Fibroblast of lung (primary cell): ENCODE data around the gene ARHGEF19. TPM values are rescaled to one million over a fixed set of nuclear protein-coding genes. Genes with fewer than 3 reads are reported as not detected.
"Not testable (repeated sequence)": the region's sequence is repeated elsewhere in the genome, so short reads cannot be mapped to it uniquely, and the experiment has no call there.

ENCODE experiments used
- DNase-seq, 2 donors: peaks; one replicate each; pipeline versions ENCODE4 v3.0.0 to v3.0.0-alpha.2; 2010; ENCODE audit warnings: low read depth in 2 of 2
- H2AFZ ChIP-seq: 2 replicates; pipeline ENCODE4 v1.5.1; 2012; ENCODE audit warnings: low read length, control low read depth, inconsistent platforms
- H3K27ac ChIP-seq: 2 replicates; pipeline ENCODE4 v1.5.1; 2011; ENCODE audit warnings: low read length, control low read depth; ENCODE audit not compliant: insufficient read depth
- H3K27me3 ChIP-seq: 2 replicates; pipeline ENCODE4 v1.5.1; 2011; ENCODE audit warnings: mild to moderate bottlenecking, low read length; ENCODE audit not compliant: control insufficient read depth, insufficient read depth
- H3K36me3 ChIP-seq: 2 replicates; pipeline ENCODE4 v1.5.1; 2011; ENCODE audit warnings: low read length; ENCODE audit not compliant: control insufficient read depth, insufficient read depth
- H3K4me1 ChIP-seq: 2 replicates; pipeline ENCODE4 v1.5.1; 2011; ENCODE audit warnings: low read length; ENCODE audit not compliant: control insufficient read depth, insufficient read depth; ENCODE audit errors: extremely low read depth
- H3K4me2 ChIP-seq: 2 replicates; pipeline ENCODE4 v1.5.1; 2011; ENCODE audit warnings: low read length, control low read depth; ENCODE audit not compliant: insufficient read depth; ENCODE audit errors: extremely low read depth
- H3K4me3 ChIP-seq, 4 experiments: fragments of 200-600 bp in 1 of 4; sonication (generic) in 1 of 4; replicated peaks in 1 of 4; 2 replicates each; pipeline ENCODE4 v1.5.1; 2011 to 2016; ENCODE audit warnings: low read length in 4 of 4, low read depth in 3 of 4, mild to moderate bottlenecking in 3 of 4, control low read depth in 2 of 4, inconsistent platforms in 1 of 4, mixed read lengths in 1 of 4; ENCODE audit not compliant: insufficient read depth in 1 of 4; ENCODE audit errors: control extremely low read depth in 1 of 4
- H3K79me2 ChIP-seq: 2 replicates; pipeline ENCODE4 v1.5.1; 2012; ENCODE audit warnings: mild to moderate bottlenecking, low read length, inconsistent platforms; ENCODE audit not compliant: control insufficient read depth, insufficient read depth
- H3K9ac ChIP-seq: 2 replicates; pipeline ENCODE4 v1.5.1; 2011; ENCODE audit warnings: mild to moderate bottlenecking, low read length, control low read depth; ENCODE audit not compliant: insufficient read depth
- H3K9me3 ChIP-seq: 2 replicates; pipeline ENCODE4 v1.5.1; 2012; ENCODE audit warnings: low read depth, low read length; ENCODE audit not compliant: control insufficient read depth, insufficient read depth
- H4K20me1 ChIP-seq: 2 replicates; pipeline ENCODE4 v1.5.1; 2011; ENCODE audit warnings: low read length; ENCODE audit not compliant: control insufficient read depth, insufficient read depth; ENCODE audit errors: extremely low read depth
- EZH2 ChIP-seq: IDR thresholded peaks from 2 replicates; pipeline ENCODE4 v1.5.1; 2012; ENCODE audit warnings: low read length, control low read depth, mild to moderate bottlenecking; ENCODE audit errors: missing control alignments
- polyA plus RNA-seq, 2 donors: library from polyadenylated mRNA; depleted of rRNA in 1 of 2; stranded (reverse) in 1 of 2; unstranded in 1 of 2; fragments of >200 nt; gene quantifications; 2 replicates each; pipeline ENCODE4 v1.2.1, GENCODE V29; 2011 to 2012; ENCODE audit warnings: missing spikeins in 1 of 2
- total RNA-seq: library from RNA; depleted of rRNA; stranded (reverse); fragments of >200 nt; gene quantifications from 2 replicates; pipeline ENCODE4 v1.2.1, GENCODE V29; 2014
- TF ChIP-seq, protein P1 (sequence below), 2 donors: IDR thresholded peaks in 1 of 2; conservative IDR thresholded peaks in 1 of 2; 1 replicate in 1 of 2; 2 replicates in 1 of 2; pipeline ENCODE4 v1.5.1; 2011 to 2012; ENCODE audit warnings: low read length in 2 of 2, control low read depth in 1 of 2, inconsistent platforms in 1 of 2, low read depth in 1 of 2, mild to moderate bottlenecking in 1 of 2

Gene ARHGEF19
- total and polyA plus RNA-seq, 2 donors (not counting 1 experiment from before 2014, with no cell fraction given), result 3.3 TPM

DNA sequence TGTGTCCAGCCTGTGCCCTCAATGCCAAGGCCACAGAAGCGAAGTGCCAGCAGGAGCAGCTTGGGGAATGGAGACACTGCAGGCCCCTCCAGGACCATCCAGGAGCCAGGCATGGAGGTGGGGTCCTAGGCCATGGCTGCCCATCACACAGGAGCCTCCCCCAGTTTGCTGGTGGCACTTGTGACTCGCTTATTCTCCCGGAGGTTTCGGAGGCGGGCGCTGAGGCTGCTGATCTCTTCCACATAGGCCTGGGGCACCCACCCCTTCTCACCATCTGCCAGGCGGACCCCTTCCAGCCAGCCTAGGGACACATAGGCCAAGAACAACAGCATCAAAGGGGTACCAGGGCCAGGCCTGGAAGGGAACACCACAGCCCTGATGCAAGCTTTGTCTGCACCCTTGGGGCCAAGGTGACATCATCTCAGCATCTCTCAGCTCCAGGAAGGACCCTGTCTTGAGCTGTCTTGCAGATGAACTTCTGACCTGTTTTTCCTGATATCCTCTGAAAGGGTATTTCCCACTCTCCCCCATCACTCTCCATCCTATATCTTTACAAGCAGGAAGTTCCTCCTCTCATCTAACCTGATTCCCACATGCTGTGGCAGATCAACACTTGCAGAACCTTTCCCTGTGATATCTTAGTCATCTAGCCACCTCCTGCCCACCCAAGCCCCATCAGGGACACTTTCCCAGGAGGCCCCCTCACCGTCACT, 13.9 kb downstream of the ARHGEF19 start:
- no peaks in the 10 kb centered on the region for H3K79me2 ChIP-seq
- H3K9me3 ChIP-seq, result no peaks in the 10 kb centered on the region
- no peaks in the 10 kb centered on the region for H3K36me3 ChIP-seq
- H3K4me2 ChIP-seq, result no peak overlapping the region
- no peaks in the 10 kb centered on the region for H3K27me3 ChIP-seq
- H3K4me3 ChIP-seq, result no peak overlapping the region
- no peak overlapping the region for H3K9ac ChIP-seq
- H2AFZ ChIP-seq, result no peak overlapping the region
- no peaks in the 10 kb centered on the region for H3K4me1 ChIP-seq
- H4K20me1 ChIP-seq, result no peaks in the 10 kb centered on the region
- H3K27ac ChIP-seq, result no peak overlapping the region
- no peak for TF ChIP-seq EZH2
- TF ChIP-seq, protein P1, sequence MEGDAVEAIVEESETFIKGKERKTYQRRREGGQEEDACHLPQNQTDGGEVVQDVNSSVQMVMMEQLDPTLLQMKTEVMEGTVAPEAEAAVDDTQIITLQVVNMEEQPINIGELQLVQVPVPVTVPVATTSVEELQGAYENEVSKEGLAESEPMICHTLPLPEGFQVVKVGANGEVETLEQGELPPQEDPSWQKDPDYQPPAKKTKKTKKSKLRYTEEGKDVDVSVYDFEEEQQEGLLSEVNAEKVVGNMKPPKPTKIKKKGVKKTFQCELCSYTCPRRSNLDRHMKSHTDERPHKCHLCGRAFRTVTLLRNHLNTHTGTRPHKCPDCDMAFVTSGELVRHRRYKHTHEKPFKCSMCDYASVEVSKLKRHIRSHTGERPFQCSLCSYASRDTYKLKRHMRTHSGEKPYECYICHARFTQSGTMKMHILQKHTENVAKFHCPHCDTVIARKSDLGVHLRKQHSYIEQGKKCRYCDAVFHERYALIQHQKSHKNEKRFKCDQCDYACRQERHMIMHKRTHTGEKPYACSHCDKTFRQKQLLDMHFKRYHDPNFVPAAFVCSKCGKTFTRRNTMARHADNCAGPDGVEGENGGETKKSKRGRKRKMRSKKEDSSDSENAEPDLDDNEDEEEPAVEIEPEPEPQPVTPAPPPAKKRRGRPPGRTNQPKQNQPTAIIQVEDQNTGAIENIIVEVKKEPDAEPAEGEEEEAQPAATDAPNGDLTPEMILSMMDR (conservative IDR thresholded peaks at IDR 0.05 in 1 of 2, IDR thresholded peaks at IDR 0.05 in 1 of 2; ENCODE audit: low read depth in 1 of 2, low read length in 2 of 2), result no peak
- DNase-seq, result no peak

DNA sequence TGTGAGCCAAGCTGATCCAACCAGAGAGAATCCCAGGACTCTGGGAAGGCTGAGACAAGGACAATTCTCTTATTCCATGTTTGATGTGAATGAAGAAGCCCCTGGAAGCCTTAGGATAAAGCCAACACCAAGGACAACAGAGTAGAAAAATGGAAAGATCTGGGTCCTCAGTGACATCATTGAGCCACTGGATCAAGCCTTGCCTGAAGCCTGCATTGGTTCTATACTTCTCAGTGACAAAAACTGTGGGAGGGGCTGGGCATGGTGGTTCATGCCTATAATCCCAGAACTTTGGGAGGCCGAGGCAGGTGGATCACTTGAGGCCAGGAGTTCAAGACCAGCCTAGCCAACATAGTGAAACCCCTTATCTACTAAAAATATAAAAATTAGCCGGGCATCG, 15.6 kb downstream of the ARHGEF19 start:
- Histone ChIP-seq H3K36me3 (no peaks in the 10 kb centered on the region), H3K4me2 (no peak overlapping the region), H3K27me3 (no peaks in the 10 kb centered on the region), H3K4me1 (no peaks in the 10 kb centered on the region), H4K20me1 (no peaks in the 10 kb centered on the region), H2AFZ (no peak overlapping the region), H3K9me3 (no peaks in the 10 kb centered on the region), H3K79me2 (no peaks in the 10 kb centered on the region), H3K4me3 (no peak overlapping the region), H3K9ac (no peak overlapping the region), H3K27ac (no peak overlapping the region)
- DNase-seq, result no peak
- no peak for TF ChIP-seq EZH2
- TF ChIP-seq, protein P1 (conservative IDR thresholded peaks at IDR 0.05 in 1 of 2, IDR thresholded peaks at IDR 0.05 in 1 of 2; ENCODE audit: low read depth in 1 of 2, low read length in 2 of 2), result no peak

DNA sequence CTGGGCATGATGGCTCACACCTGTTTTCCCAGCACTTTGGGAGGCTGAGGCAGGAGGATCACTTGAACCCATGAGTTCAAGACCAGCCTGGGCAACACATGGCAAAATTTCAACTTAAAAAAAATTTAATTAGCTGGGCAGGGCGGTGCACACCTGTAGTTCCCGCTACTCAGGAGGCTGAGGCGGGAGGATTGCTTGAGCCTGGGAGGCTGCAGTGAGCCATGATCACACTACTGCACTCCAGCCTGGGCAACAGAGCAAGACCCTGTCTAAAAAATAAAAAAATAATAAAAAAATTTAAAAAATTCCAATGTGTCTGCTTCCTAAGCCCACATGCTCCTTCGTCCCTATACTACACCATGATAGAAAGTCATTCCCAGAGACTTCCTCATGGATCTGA, 16.3 kb downstream of the ARHGEF19 start:
- H3K4me1 ChIP-seq, H3K27me3 ChIP-seq, H3K36me3 ChIP-seq, H3K4me3 ChIP-seq, H3K27ac ChIP-seq, H4K20me1 ChIP-seq, DNase-seq, H2AFZ ChIP-seq, H3K9ac ChIP-seq, H3K79me2 ChIP-seq, H3K4me2 ChIP-seq, H3K9me3 ChIP-seq: not testable (repeated sequence)
